PC-9 (cell line): ENCODE results near the gene HAT1. TPM values are rescaled to one million over a fixed set of nuclear protein-coding genes. Genes with fewer than 3 reads are reported as not detected.
A peak's percentile ranks its signal among the peaks of the same experiment; 100 is the strongest.

ENCODE experiments used
- BruUV-seq: library from RNA; stranded (reverse); fragments of 400-500 nt; replicated peaks from 2 replicates; lab custom pipeline; 2021; lab: Mats Ljungman, UMichigan
- CTCF ChIA-PET: fragments of 300-600 bp; sonication (Branson Sonifier 250); formaldehyde crosslinking; loops from one replicate; lab custom pipeline; 2022; ENCODE audit warnings: antibody characterized with exemption; lab: Charles Lee
- POLR2A ChIA-PET: fragments of 300-600 bp; sonication (Branson Sonifier 250); formaldehyde crosslinking; loops from one replicate; lab custom pipeline; 2022; ENCODE audit warnings: antibody characterized with exemption; ENCODE audit not compliant: unreplicated experiment; lab: Charles Lee
- DNase-seq, 2 experiments: peaks; one replicate each; pipeline versions ENCODE4 v3.0.0 to v3.0.0-alpha.2; 2015 to 2022; ENCODE audit warnings: mixed read lengths in 1 of 2
- H2AFZ ChIP-seq: fragments of 200-600 bp; sonication (generic); 2 replicates; pipeline ENCODE4 v1.8.1; 2017; ENCODE audit warnings: antibody characterized with exemption
- H3F3A ChIP-seq: fragments of 200-600 bp; sonication (generic); 2 replicates; pipeline ENCODE4 v1.8.1; 2017; ENCODE audit warnings: antibody characterized with exemption, mild to moderate bottlenecking, low read depth; ENCODE audit not compliant: insufficient read depth
- H3K27ac ChIP-seq: fragments of 200-600 bp; sonication (generic); 2 replicates; pipeline ENCODE4 v1.6.1; 2016; ENCODE audit warnings: mixed run types
- H3K27me3 ChIP-seq: fragments of 200-600 bp; sonication (generic); 2 replicates; pipeline ENCODE4 v1.6.1; 2016; ENCODE audit warnings: low read depth, mixed run types; ENCODE audit not compliant: insufficient read depth
- H3K36me3 ChIP-seq: fragments of 200-600 bp; sonication (generic); 2 replicates; pipeline ENCODE4 v1.6.1; 2016; ENCODE audit warnings: low read depth, mixed run types
- H3K4me1 ChIP-seq: fragments of 200-600 bp; sonication (generic); replicated peaks from 2 replicates; pipeline ENCODE4 v1.6.1; 2016; ENCODE audit warnings: mixed run types; ENCODE audit not compliant: insufficient read depth
- H3K4me2 ChIP-seq: fragments of 200-600 bp; sonication (generic); 2 replicates; pipeline ENCODE4 v1.6.1; 2017; ENCODE audit warnings: mixed run types
- H3K4me3 ChIP-seq: fragments of 200-600 bp; sonication (generic); 2 replicates; pipeline ENCODE4 v1.6.1; 2016; ENCODE audit warnings: mixed run types
- H3K79me2 ChIP-seq: fragments of 200-600 bp; sonication (generic); 2 replicates; pipeline ENCODE4 v1.6.1; 2017; ENCODE audit warnings: low read depth, mixed run types
- H3K9me2 ChIP-seq: fragments of 200-600 bp; sonication (generic); 2 replicates; pipeline ENCODE4 v1.8.1; 2017; ENCODE audit warnings: mild to moderate bottlenecking; ENCODE audit not compliant: insufficient read depth
- H3K9me3 ChIP-seq: fragments of 200-600 bp; sonication (generic); 2 replicates; pipeline ENCODE4 v1.8.1; 2016; ENCODE audit warnings: low read depth; ENCODE audit not compliant: insufficient read depth
- H4K20me1 ChIP-seq: fragments of 200-600 bp; sonication (generic); 2 replicates; pipeline ENCODE4 v1.8.1; 2017; ENCODE audit not compliant: insufficient read depth
- EZH2 ChIP-seq: fragments of 200-600 bp; sonication (generic); IDR thresholded peaks from 2 replicates; pipeline ENCODE4 v1.8.0; 2017; ENCODE audit warnings: antibody characterized with exemption, low read depth
- intact Hi-C: fragments of 100-400 bp; cut with micrococcal nuclease; formaldehyde crosslinking; loops from one replicate; pipeline ENCODE4 v1.10.0; 2022; ENCODE audit not compliant: unreplicated experiment
- total RNA-seq: library from RNA; stranded (reverse); gene quantifications from 2 replicates; pipeline ENCODE4 v1.2.3, GENCODE V29; 2021
- TF ChIP-seq, protein P1 (sequence below): fragments of 200-600 bp; sonication (generic); conservative IDR thresholded peaks from 2 replicates; pipeline ENCODE4 v1.6.1; 2017; ENCODE audit warnings: mixed run types, antibody characterized with exemption, mild to moderate bottlenecking, moderate library complexity

Gene HAT1
- total RNA-seq, 1 experiment from 2014 or later, result 132 TPM

DNA sequence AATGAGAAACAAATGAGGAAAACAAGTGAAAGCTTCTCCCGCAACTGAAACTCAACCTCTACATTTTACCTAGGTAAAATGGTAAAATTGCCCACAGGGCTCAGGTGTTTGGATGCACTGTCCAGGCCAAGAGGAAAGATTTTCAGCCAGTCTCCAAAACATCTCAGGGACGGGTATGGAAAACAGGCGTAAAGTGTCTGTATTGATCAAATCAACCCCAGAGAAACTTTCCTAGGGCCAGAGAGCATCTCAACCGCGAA is 361 bp upstream of the HAT1 start:
- peaks cover 23% of the 10 kb centered on the region for H3K36me3 ChIP-seq
- H2AFZ ChIP-seq, result peak overlapping the region; percentile 94
- peaks cover 43% of the 10 kb centered on the region for H3K79me2 ChIP-seq
- peaks cover 25% of the 10 kb centered on the region for H3K4me1 ChIP-seq
- H3K9me2 ChIP-seq, result no peaks in the 10 kb centered on the region
- no peaks in the 10 kb centered on the region for H3K27me3 ChIP-seq
- POLR2A ChIA-PET, result interaction anchor here (0.6 to 1.0 kb wide), 8 partner anchors 8 to 649 kb away, joined by 3 to 6 read pairs (median 5); partner anchors contain the start of genes DLX2 and DYNC1I2
- H3F3A ChIP-seq, result peaks cover 26% of the 10 kb centered on the region
- BruUV-seq, result no TSS peak
- peak overlapping the region; percentile 41 for H3K27ac ChIP-seq
- peak overlapping the region; percentile 68 for H3K4me3 ChIP-seq
- CTCF ChIA-PET, result interaction anchor here (0.7 kb wide), 2 partner anchors 174 to 177 kb away, joined by 3 read pairs; no protein-coding TSS in a partner anchor
- intact Hi-C loops, result loop anchor here (1.0 to 5.0 kb wide), 6 partner anchors 28 to 543 kb away; partner anchors contain the start of genes DLX2, METAP1D and SLC25A12
- no peak for DNase-seq
- H3K9me3 ChIP-seq, result no peaks in the 10 kb centered on the region
- peaks cover 10% of the 10 kb centered on the region; the same call in 1 of the 2 replicates for H4K20me1 ChIP-seq
- TF ChIP-seq, protein P1, sequence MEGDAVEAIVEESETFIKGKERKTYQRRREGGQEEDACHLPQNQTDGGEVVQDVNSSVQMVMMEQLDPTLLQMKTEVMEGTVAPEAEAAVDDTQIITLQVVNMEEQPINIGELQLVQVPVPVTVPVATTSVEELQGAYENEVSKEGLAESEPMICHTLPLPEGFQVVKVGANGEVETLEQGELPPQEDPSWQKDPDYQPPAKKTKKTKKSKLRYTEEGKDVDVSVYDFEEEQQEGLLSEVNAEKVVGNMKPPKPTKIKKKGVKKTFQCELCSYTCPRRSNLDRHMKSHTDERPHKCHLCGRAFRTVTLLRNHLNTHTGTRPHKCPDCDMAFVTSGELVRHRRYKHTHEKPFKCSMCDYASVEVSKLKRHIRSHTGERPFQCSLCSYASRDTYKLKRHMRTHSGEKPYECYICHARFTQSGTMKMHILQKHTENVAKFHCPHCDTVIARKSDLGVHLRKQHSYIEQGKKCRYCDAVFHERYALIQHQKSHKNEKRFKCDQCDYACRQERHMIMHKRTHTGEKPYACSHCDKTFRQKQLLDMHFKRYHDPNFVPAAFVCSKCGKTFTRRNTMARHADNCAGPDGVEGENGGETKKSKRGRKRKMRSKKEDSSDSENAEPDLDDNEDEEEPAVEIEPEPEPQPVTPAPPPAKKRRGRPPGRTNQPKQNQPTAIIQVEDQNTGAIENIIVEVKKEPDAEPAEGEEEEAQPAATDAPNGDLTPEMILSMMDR, result no peak
- no peak for TF ChIP-seq EZH2
- H3K4me2 ChIP-seq, result peak overlapping the region; percentile 86

DNA sequence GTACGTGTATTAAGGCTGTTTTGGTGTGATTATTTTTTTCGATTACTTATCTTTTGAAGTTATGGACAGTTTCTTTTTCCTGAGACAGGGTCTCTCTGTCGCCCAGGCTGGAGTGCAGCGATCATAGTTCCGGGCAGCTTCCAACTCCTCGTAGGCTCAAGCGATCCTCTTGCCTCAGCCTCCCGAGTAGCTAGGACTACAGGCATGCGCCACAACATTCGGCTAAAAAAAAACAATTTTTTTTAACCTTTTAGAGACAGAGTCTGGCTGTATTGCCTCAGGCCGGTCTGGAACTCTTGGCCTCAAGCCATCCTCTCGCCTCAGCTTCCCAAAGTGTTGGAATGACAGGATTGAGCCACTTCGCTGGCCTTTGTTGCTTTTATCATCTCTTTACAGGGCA is 945 bp downstream of the HAT1 start:
- Histone ChIP-seq H3K9me2 (no peaks in the 10 kb centered on the region), H3K36me3 (peaks cover 32% of the 10 kb centered on the region), H4K20me1 (peaks cover 10% of the 10 kb centered on the region; the same call in 1 of the 2 replicates), H3K9me3 (no peaks in the 10 kb centered on the region), H2AFZ (peak overlapping the region; percentile 94), H3K27ac (peak overlapping the region; percentile 52), H3K4me1 (peaks cover 25% of the 10 kb centered on the region), H3K4me3 (peak overlapping the region; percentile 68), H3K79me2 (peaks cover 56% of the 10 kb centered on the region), H3K4me2 (peak overlapping the region; percentile 86), H3F3A (peaks cover 26% of the 10 kb centered on the region), H3K27me3 (no peaks in the 10 kb centered on the region)
- no TSS peak for BruUV-seq
- peak; percentile 53 to 54 for DNase-seq
- TF ChIP-seq, protein P1, result no peak
- no peak for TF ChIP-seq EZH2
- intact Hi-C loops, result loop anchor here (1.0 to 5.0 kb wide), 4 partner anchors 111 to 204 kb away; partner anchors contain the start of gene DLX2
- ChIA-PET CTCF (interaction anchor here (0.6 to 1.6 kb wide), 4 partner anchors 18 to 216 kb away, joined by 3 to 8 read pairs (median 4); no protein-coding TSS in a partner anchor), POLR2A (interaction anchor here (0.6 to 1.0 kb wide), 4 partner anchors 41 to 1107 kb away, joined by 3 to 5 read pairs (median 4); partner anchors contain the start of gene GAD1)

DNA sequence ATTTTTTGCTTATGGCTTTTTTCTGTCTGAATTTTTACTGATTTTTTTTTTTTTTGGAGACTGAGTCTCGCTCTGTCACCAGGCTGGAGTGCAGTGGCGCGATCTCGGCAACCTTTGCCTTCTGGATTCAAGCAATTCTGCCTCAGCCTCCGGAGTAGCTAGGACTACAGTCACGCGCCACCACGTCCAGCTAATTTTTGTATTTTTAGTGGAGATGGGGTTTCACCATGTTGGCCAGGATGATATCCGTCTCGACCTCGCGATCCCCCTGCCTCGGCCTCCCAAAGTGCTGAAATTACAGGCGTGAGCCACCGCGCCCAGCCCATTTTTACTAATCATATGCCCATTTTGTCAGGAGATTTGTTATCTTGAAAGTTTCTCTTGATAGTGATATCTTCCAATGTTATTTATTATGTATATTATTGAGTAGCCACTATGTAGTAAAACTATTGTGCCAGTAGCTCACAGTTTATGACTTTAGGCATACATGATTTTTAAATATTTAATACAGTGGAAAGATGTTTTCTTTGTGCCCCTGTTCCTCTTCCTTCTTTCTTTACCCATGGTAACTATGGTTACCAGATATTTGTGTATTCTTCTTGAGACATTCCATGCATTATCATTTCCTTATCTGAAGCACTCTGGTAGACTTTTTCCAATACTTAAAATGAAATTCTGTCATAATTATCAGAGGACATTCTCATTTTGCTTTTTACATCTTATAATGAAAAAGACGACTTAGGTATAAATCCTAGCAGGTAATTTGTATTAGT is 2.1 kb downstream of the HAT1 start:
- Histone ChIP-seq H4K20me1 (peaks cover 13% of the 10 kb centered on the region; the same call in 1 of the 2 replicates), H3K27ac (no peak overlapping the region), H3K79me2 (peaks cover 67% of the 10 kb centered on the region), H3K9me3 (no peaks in the 10 kb centered on the region), H3F3A (peaks cover 26% of the 10 kb centered on the region), H3K4me3 (peak overlapping the region; percentile 68; the same call in 1 of the 2 replicates), H3K27me3 (no peaks in the 10 kb centered on the region), H3K4me2 (peak overlapping the region; percentile 86), H3K4me1 (peaks cover 25% of the 10 kb centered on the region), H3K36me3 (peaks cover 40% of the 10 kb centered on the region), H2AFZ (no peak overlapping the region), H3K9me2 (no peaks in the 10 kb centered on the region)
- BruUV-seq, result no TSS peak
- DNase-seq, result no peak
- ChIA-PET CTCF (interaction anchor here (0.5 to 0.7 kb wide), 2 partner anchors 10 to 173 kb away, joined by 5 to 6 read pairs; no protein-coding TSS in a partner anchor), POLR2A (no interaction called here)
- intact Hi-C loops, result loop anchor here (5.0 kb wide), 1 partner anchor 112 kb away; no protein-coding TSS in a partner anchor
- TF ChIP-seq EZH2, result no peak
- TF ChIP-seq, protein P1, result no peak
